ENCODE data around the gene LIAS. TPM values are rescaled to one million over a fixed set of nuclear protein-coding genes. Genes with fewer than 3 reads are reported as not detected.

Gene LIAS
- total and polyA plus RNA-seq, 7 donors, result 16.2 to 25.6 (median 18.8) TPM

DNA sequence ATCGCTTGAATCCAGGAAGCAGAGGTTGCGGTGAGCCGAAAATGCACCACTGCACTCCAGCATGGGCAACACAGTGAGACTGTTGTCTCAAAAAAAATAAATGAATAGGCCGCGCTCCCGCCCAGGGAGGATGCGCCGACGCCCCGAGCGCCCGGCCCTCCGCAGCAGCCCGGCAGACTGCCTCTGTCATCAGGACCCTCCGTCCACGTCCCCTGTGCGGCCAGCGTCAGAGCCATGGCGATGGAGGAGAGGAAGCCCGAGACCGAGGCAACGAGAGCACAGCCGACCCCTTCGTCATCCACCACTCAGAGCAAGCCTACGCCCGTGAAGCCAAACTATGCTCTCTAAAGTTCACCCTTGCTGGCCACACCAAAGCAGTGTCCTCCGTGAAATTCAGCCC, 21.4 kb downstream of the LIAS start:
- Histone ChIP-seq H3K27ac (no peak overlapping the region), H3K36me3 (ENCODE audit: insufficient read depth in 1 of 2, low read depth in 1 of 2) (peaks cover 0 to 27% of the 10 kb centered on the region in 2 donors), H3K27me3 (ENCODE audit: insufficient read depth in 3 of 3, low read length in 2 of 3) (no peaks in the 10 kb centered on the region), H3K4me3 (no peak overlapping the region), H3K9me3 (no peaks in the 10 kb centered on the region), H3K4me1 (no peaks in the 10 kb centered on the region)
- DNase-seq (no peak), ATAC-seq (no peak)
- intact Hi-C loops (cut with DNase I), result no loop called here
- 95 to 97% (median 95%) methylated on average over 27 of the region's 27 CpGs for WGBS, 3 donors
- TF ChIP-seq, protein P1, sequence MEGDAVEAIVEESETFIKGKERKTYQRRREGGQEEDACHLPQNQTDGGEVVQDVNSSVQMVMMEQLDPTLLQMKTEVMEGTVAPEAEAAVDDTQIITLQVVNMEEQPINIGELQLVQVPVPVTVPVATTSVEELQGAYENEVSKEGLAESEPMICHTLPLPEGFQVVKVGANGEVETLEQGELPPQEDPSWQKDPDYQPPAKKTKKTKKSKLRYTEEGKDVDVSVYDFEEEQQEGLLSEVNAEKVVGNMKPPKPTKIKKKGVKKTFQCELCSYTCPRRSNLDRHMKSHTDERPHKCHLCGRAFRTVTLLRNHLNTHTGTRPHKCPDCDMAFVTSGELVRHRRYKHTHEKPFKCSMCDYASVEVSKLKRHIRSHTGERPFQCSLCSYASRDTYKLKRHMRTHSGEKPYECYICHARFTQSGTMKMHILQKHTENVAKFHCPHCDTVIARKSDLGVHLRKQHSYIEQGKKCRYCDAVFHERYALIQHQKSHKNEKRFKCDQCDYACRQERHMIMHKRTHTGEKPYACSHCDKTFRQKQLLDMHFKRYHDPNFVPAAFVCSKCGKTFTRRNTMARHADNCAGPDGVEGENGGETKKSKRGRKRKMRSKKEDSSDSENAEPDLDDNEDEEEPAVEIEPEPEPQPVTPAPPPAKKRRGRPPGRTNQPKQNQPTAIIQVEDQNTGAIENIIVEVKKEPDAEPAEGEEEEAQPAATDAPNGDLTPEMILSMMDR (IDR thresholded peaks at IDR 0.05), result no peak

GRCh38 chr4:39480902-39481695, 22.2 kb downstream of the LIAS start:
- intact Hi-C loops (cut with DNase I), result no loop called here
- ATAC-seq (no peak), DNase-seq (no peak)
- Histone ChIP-seq H3K36me3 (ENCODE audit: insufficient read depth in 1 of 2, low read depth in 1 of 2) (peaks cover 0 to 19% of the 10 kb centered on the region in 2 donors), H3K9me3 (no peaks in the 10 kb centered on the region), H3K4me1 (no peaks in the 10 kb centered on the region), H3K4me3 (no peak overlapping the region), H3K27ac (no peak overlapping the region), H3K27me3 (ENCODE audit: insufficient read depth in 3 of 3, low read length in 2 of 3) (no peaks in the 10 kb centered on the region)
- TF ChIP-seq, protein P1 (IDR thresholded peaks at IDR 0.05), result no peak
- WGBS, 3 donors, result 82 to 86% (median 84%) methylated on average over 21 of the region's 21 CpGs

DNA sequence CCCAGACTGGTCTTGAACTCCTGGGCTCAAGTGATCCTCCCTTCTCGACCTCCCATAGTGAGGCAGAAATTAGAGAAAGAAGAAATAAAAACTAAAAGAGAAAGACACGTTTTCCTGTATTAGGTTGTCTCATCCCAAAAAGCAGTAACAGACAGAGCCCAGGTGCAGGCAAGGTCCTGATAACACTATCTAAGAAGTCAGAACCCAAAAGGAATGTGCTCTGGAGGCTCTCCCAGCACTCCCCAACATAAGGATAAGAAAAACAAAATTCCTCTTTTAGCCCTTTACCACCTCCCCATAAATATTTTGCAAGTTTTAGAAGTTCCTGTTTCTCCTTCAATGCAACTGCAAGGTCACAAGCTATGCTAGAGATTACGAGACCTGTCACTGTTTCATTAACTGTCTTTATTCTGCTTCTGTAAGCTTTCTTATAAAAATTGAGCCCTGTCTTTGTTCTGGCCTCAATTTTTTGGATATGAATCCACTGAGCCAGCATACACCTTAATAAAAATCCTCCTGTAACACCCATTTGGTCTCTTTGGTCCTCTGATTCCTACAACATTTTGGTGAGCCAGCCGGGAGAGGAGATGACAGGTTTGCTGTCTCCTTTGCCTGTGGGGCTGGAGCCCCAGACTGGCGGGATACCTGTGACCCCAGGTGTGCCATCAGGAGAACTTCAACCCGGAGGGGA, 25.9 kb downstream of the LIAS start:
- 85 to 88% (median 88%) methylated on average over 6 of the region's 6 CpGs for WGBS, 3 donors

DNA sequence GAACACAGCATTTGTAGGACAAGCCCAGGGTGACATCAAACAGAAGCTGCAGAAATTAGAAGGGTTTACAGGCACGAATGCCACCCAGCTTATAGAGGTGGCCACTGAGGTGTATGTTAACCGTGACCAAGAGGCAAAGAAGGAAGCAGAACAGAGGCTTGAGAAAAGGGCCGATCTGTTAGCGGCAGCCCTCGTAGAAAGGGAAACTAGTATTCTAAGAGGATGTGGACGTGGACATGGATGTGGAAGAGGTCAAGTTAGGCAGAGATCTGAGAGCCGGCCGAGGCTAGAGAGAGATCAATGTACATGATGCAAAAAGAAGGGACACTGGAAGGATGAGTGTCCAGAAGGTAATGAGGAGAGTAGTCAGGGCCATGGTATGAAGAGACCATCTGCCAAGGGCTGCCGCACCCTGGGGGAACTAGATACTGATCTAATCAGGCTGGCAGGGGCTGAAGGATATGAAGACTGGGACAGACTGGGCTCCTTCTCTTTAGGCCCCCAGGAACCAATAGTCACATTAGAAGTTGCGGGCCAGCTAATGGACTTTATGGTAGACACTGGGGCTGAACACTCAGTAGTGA, 27.5 kb downstream of the LIAS start:
- no peaks in the 10 kb centered on the region for H3K9me3 ChIP-seq
- DNase-seq (no peak), ATAC-seq (no peak)
- TF ChIP-seq, protein P1 (IDR thresholded peaks at IDR 0.05), result no peak
- intact Hi-C loops (cut with DNase I), result no loop called here
- H3K36me3 ChIP-seq (ENCODE audit: insufficient read depth in 1 of 2, low read depth in 1 of 2), result no peaks in the 10 kb centered on the region
- no peak overlapping the region for H3K4me3 ChIP-seq
- WGBS, 3 donors, result 78 to 86% (median 81%) methylated on average over 10 of the region's 10 CpGs
- H3K27ac ChIP-seq, result no peak overlapping the region
- no peaks in the 10 kb centered on the region for H3K27me3 ChIP-seq (ENCODE audit: insufficient read depth in 3 of 3, low read length in 2 of 3)
- H3K4me1 ChIP-seq, result no peaks in the 10 kb centered on the region

More for the DNA sequence above, 25.9 kb downstream of the LIAS start:
- DNase-seq (no peak), ATAC-seq (no peak)
- no peak overlapping the region for H3K27ac ChIP-seq
- H3K36me3 ChIP-seq (ENCODE audit: insufficient read depth in 1 of 2, low read depth in 1 of 2), result no peaks in the 10 kb centered on the region
- TF ChIP-seq, protein P1 (IDR thresholded peaks at IDR 0.05), result no peak
- H3K4me1 ChIP-seq, result no peaks in the 10 kb centered on the region
- intact Hi-C loops (cut with DNase I), result no loop called here
- H3K27me3 ChIP-seq (ENCODE audit: insufficient read depth in 3 of 3, low read length in 2 of 3), result no peaks in the 10 kb centered on the region
- H3K4me3 ChIP-seq, result no peak overlapping the region
- H3K9me3 ChIP-seq, result no peaks in the 10 kb centered on the region

Data from psoas muscle (tissue), 8 donors.